Thymus (tissue), 11 donors: ENCODE results near the gene CES3. TPM values are rescaled to one million over a fixed set of nuclear protein-coding genes. Genes with fewer than 3 reads are reported as not detected.
"Not testable (repeated sequence)": the region's sequence is repeated elsewhere in the genome, so short reads cannot be mapped to it uniquely, and the experiment has no call there.

Source experiments
- DNase-seq, 9 donors: peaks; one replicate each; pipeline ENCODE4 v3.0.0-alpha.2; 2013; ENCODE audit warnings: low spot score in 9 of 9, low read depth in 6 of 9, missing footprints in 1 of 9
- H3K27ac ChIP-seq, 2 donors: one replicate each; pipeline ENCODE4 v1.5.1; 2013; ENCODE audit warnings: control low read depth in 1 of 2, low read depth in 1 of 2, low read length in 1 of 2, mild to moderate bottlenecking in 1 of 2, moderate library complexity in 1 of 2
- H3K27me3 ChIP-seq, 2 donors: one replicate each; pipeline ENCODE4 v1.5.1; 2013; ENCODE audit warnings: low read length in 1 of 2; ENCODE audit not compliant: control insufficient read depth in 2 of 2, insufficient read depth in 1 of 2
- H3K36me3 ChIP-seq, 2 donors: one replicate each; pipeline ENCODE4 v1.5.1; 2013; ENCODE audit warnings: low read length in 1 of 2, mild to moderate bottlenecking in 1 of 2, moderate library complexity in 1 of 2; ENCODE audit not compliant: control insufficient read depth in 2 of 2, insufficient read depth in 2 of 2
- H3K4me1 ChIP-seq, 2 donors: one replicate each; pipeline ENCODE4 v1.5.1; 2013; ENCODE audit warnings: low read length in 2 of 2; ENCODE audit not compliant: control insufficient read depth in 2 of 2, insufficient read depth in 2 of 2
- H3K4me3 ChIP-seq, 2 donors: one replicate each; pipeline ENCODE4 v1.5.1; 2013; ENCODE audit warnings: low read length in 2 of 2, control low read depth in 1 of 2, mild to moderate bottlenecking in 1 of 2
- H3K9me3 ChIP-seq, 2 donors: one replicate each; pipeline ENCODE4 v1.5.1; 2013; ENCODE audit warnings: low read length in 1 of 2, mild to moderate bottlenecking in 1 of 2; ENCODE audit not compliant: control insufficient read depth in 2 of 2, insufficient read depth in 1 of 2
- WGBS: extraction: QIAGEN DNeasy Blood & Tissue Kit; methylation state at CpG from one replicate; pipeline ENCODE4 v1.1.7; 2013; 5-methylcytosine and 5-hydroxymethylcytosine counted together
- polyA plus RNA-seq: library from polyadenylated mRNA; stranded (reverse); fragments of 200-250 nt; gene quantifications from one replicate; pipeline ENCODE4 v1.2.3, GENCODE V29; 2013
- total RNA-seq: library from RNA; stranded (reverse); fragments of 120-200 nt; gene quantifications from one replicate; pipeline ENCODE4 v1.2.4, GENCODE V29; 2013
- donor health status: healthy.

The CES3 gene
- total and polyA plus RNA-seq, 2 donors = 0.09 to 0.32 TPM

GRCh38 chr16:66955363-66956153 is 5.5 kb upstream of the CES3 start:
- not testable (repeated sequence) for H3K9me3 ChIP-seq, H3K4me3 ChIP-seq, H3K36me3 ChIP-seq, H3K4me1 ChIP-seq, H3K27ac ChIP-seq, DNase-seq
- H3K27me3 ChIP-seq = peaks cover 10 to 38% of the 10 kb centered on the region in 2 donors
- WGBS = 93% methylated on average over 17 of the region's 17 CpGs

DNA sequence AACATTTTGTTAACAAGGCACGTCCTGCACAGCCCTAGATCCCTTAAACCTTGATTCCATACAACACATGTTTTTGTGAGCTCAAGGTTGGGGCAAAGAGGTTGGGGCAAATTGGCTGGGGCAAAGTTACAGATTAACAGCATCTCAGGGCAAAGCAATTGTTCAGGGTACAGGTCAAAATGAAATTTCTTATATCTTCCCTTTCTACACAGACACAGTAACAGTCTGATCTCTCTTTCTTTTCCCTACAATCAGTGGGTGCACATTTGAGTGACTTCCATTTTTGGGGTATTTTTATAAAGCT is 5.0 kb upstream of the CES3 start:
- H3K27me3 ChIP-seq = peaks cover 10 to 32% of the 10 kb centered on the region in 2 donors
- not testable (repeated sequence) for H3K9me3 ChIP-seq, H3K27ac ChIP-seq, DNase-seq, H3K4me1 ChIP-seq, H3K4me3 ChIP-seq, H3K36me3 ChIP-seq
- 95% methylated on average over 1 of the region's 1 CpG for WGBS

DNA sequence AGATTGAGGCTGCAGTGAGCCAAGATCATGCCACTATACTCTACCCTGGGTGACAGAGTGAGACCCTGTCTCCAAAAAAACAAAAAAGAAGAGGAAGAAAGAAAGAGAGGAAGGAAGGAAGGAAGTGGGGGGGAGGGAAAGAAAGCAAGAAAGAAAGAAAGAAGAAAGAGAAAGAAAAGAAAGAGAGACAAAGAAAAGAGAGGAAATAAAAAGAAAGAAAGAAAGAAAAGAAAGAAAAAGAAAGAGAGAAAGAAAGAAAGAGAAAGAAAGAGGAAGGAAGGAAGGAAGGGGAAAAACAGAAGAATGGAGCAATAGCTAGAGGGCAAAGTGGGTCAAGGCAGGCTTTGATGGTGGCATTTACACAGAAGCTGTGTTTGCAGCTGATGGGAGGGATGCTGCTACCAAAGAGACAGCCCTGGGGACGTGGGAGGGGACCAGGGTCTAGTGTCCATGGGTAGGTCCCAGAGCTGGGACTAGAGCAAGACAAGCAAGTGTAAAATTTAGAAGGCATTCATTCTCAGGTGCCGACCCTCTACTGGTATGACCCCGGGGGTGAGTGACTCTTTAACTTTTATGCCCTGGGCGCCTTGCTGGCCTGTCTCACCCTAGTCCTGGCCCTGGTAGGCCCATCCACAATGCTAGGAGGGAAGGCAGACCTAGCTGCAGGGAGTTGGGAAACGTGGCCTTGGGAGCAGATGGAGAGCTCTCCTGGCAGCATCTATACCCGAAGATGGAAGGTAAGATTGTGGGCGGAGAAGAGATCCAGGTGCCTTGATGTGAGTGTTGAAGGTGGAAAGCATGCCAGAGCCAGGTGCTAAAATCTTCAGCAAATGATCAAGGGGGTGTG is 2.0 kb upstream of the CES3 start:
- Histone ChIP-seq H3K27me3 (peaks cover 0 to 8% of the 10 kb centered on the region in 2 donors), H3K9me3 (no peaks in the 10 kb centered on the region), H3K36me3 (no peaks in the 10 kb centered on the region), H3K27ac (no peak overlapping the region), H3K4me1 (peaks cover 0 to 5% of the 10 kb centered on the region in 2 donors), H3K4me3 (no peak overlapping the region)
- DNase-seq = no peak
- 86% methylated on average over 7 of the region's 7 CpGs for WGBS

DNA sequence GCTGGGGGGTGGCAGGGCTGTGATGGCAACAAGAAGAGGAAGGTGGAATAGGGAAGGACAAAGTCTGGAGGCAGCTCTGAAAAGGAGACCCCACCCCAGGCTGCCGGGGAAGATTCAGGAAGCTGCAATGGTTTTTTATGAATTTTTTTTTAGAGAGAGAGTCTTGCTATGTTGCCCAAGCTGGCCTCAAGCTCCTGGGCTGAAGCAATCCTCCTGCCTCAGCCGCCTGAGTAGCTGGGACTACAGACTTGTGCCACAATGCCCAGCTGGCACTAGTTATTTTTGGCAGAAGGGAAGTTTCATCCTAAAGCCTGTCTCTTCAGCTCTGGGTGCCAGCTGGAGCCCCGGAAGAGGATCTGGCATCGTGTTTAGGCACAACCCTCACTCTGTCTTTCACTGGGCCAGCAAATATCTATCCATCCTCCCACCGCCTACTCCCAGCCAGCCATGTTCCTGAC is 1.3 kb upstream of the CES3 start:
- no peaks in the 10 kb centered on the region for H3K36me3 ChIP-seq

DNA sequence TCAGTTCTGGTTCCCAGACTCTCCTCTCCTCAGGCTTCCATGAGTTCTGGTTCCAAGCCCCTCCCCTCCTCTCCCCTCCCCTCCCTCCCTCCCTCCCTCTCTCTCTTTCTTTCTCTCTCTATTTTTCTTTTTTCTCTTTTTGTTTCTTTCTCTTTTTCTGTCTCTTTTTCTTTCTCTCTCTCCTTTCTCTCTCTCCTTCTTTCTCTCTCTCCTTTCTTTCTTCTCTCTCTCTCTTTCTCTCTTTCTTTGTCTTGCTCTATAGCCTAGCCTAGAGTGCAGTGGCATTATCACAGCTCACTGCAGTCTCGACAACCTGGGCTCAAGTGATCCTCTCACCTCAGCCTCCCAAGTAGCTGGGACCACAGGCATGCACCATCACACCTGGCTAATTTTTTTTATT is 796 bp upstream of the CES3 start:
- Histone ChIP-seq H3K4me1 (peaks cover 0 to 5% of the 10 kb centered on the region in 2 donors), H3K36me3 (no peaks in the 10 kb centered on the region), H3K27ac (no peak overlapping the region), H3K4me3 (no peak overlapping the region), H3K9me3 (no peaks in the 10 kb centered on the region), H3K27me3 (peaks cover 0 to 14% of the 10 kb centered on the region in 2 donors)
- DNase-seq = no peak
- WGBS = 98% methylated on average over 1 of the region's 1 CpG

More for the DNA sequence above, 1.3 kb upstream of the CES3 start:
- 77% methylated on average over 5 of the region's 5 CpGs for WGBS
- no peak overlapping the region for H3K4me3 ChIP-seq
- H3K4me1 ChIP-seq = peaks cover 0 to 5% of the 10 kb centered on the region in 2 donors
- no peak overlapping the region for H3K27ac ChIP-seq
- H3K27me3 ChIP-seq = peaks cover 0 to 9% of the 10 kb centered on the region in 2 donors
- no peak for DNase-seq
- no peaks in the 10 kb centered on the region for H3K9me3 ChIP-seq

- Histone ChIP-seq H3K9me3 (no peaks in the 10 kb centered on the region), H3K27me3 (peaks cover 0 to 22% of the 10 kb centered on the region in 2 donors), H3K27ac (no peak overlapping the region), H3K4me1 (peaks cover 0 to 5% of the 10 kb centered on the region in 2 donors), H3K4me3 (no peak overlapping the region), H3K36me3 (no peaks in the 10 kb centered on the region)
- no peak for DNase-seq
- 19% methylated on average over 5 of the region's 5 CpGs for WGBS
Observed at GRCh38 chr16:66961914-66962313, 848 bp downstream of the CES3 start.

DNA sequence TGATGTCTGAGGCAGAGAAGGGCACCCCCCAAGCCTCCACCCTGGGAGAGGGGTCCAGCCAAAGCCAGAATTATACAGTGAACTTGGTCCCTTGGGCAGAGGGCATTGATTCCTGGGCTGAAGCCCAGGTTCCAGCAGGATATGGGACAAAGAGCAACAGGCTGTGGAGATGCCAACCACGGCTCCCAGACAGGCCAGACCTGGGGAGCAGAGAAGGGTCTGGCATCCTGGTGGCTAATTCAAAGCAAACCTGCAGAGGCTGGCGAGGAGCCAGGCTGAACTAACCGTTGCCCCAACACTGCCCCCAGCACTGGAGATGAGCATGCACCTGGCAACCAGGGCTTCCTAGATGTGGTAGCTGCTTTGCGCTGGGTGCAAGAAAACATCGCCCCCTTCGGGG is 3.0 kb downstream of the CES3 start:
- Histone ChIP-seq H3K9me3 (no peaks in the 10 kb centered on the region), H3K27ac (no peak overlapping the region), H3K4me1 (peaks cover 0 to 5% of the 10 kb centered on the region in 2 donors), H3K27me3 (peaks cover 0 to 17% of the 10 kb centered on the region in 2 donors), H3K4me3 (no peak overlapping the region), H3K36me3 (no peaks in the 10 kb centered on the region)
- no peak for DNase-seq
- WGBS = 56% methylated on average over 6 of the region's 6 CpGs

- no peaks in the 10 kb centered on the region for H3K36me3 ChIP-seq
- peaks cover 0 to 21% of the 10 kb centered on the region in 2 donors for H3K27me3 ChIP-seq
- H3K4me3 ChIP-seq = no peak overlapping the region
- WGBS = 94% methylated on average over 5 of the region's 5 CpGs
- H3K27ac ChIP-seq = no peak overlapping the region
- H3K9me3 ChIP-seq = no peaks in the 10 kb centered on the region
- DNase-seq = no peak
- H3K4me1 ChIP-seq = no peaks in the 10 kb centered on the region
Observed at GRCh38 chr16:66968847-66969246, 7.8 kb downstream of the CES3 start.
